Natural killer cell (primary cell): Measurements from ENCODE around the gene SPNS2. TPM values are rescaled to one million over a fixed set of nuclear protein-coding genes. Genes with fewer than 3 reads are reported as not detected.

Source experiments
- ATAC-seq, 3 donors: fragments of 150-1000 bp in 2 of 3; fragments of 200-7000 bp in 1 of 3; cut with Tn5 transposase; 1 replicate in 1 of 3; 2 replicates in 2 of 3; pipeline ENCODE4 v1.10.0; 2021; ENCODE audit warnings: mild to moderate bottlenecking in 2 of 3, moderate library complexity in 2 of 3
- DNase-seq, 2 donors: peaks; one replicate each; pipeline versions ENCODE4 v3.0.0 to v3.0.0-alpha.2; 2013 to 2021; ENCODE audit warnings: mixed read lengths in 1 of 2
- H3K27ac ChIP-seq: one replicate; pipeline ENCODE4 v1.5.1; 2013; ENCODE audit warnings: mild to moderate bottlenecking, low read length
- H3K27me3 ChIP-seq: one replicate; pipeline ENCODE4 v1.6.1; 2013; ENCODE audit warnings: low read length; ENCODE audit not compliant: control insufficient read depth, insufficient read depth
- H3K36me3 ChIP-seq: one replicate; pipeline ENCODE4 v1.6.1; 2013; ENCODE audit warnings: low read length; ENCODE audit not compliant: control insufficient read depth, insufficient read depth
- H3K4me1 ChIP-seq: one replicate; pipeline ENCODE4 v1.6.1; 2013; ENCODE audit warnings: low read length; ENCODE audit not compliant: control insufficient read depth, insufficient read depth
- H3K4me3 ChIP-seq: one replicate; pipeline ENCODE4 v1.5.1; 2013; ENCODE audit warnings: low read length
- H3K9me3 ChIP-seq: one replicate; pipeline ENCODE4 v1.6.1; 2013; ENCODE audit warnings: low read length; ENCODE audit not compliant: control insufficient read depth, insufficient read depth
- H3K27ac Mint-ChIP-seq, 2 donors: one replicate each; pipeline ENCODE4 v1.8.0; 2022; ENCODE audit warnings: mild to moderate bottlenecking in 2 of 2, mixed read lengths in 2 of 2, moderate library complexity in 1 of 2
- H3K27me3 Mint-ChIP-seq, 2 donors: one replicate each; pipeline ENCODE4 v1.8.0; 2022; ENCODE audit warnings: low read depth in 2 of 2, mixed read lengths in 2 of 2
- H3K36me3 Mint-ChIP-seq: one replicate; pipeline ENCODE4 v1.8.0; 2022; ENCODE audit warnings: mixed read lengths
- H3K4me1 Mint-ChIP-seq, 2 donors: one replicate each; pipeline ENCODE4 v1.8.0; 2022; ENCODE audit warnings: mixed read lengths in 2 of 2
- H3K4me3 Mint-ChIP-seq: one replicate; pipeline ENCODE4 v1.8.0; 2022; ENCODE audit warnings: mild to moderate bottlenecking, moderate library complexity, mixed read lengths
- H3K9me3 Mint-ChIP-seq, 2 donors: one replicate each; pipeline ENCODE4 v1.8.0; 2022; ENCODE audit warnings: mixed read lengths in 2 of 2
- CTCF ChIP-seq: fragments of 200-600 bp; IDR thresholded peaks from one replicate; pipeline ENCODE4 v1.8.0; 2022; ENCODE audit warnings: antibody characterized with exemption
- WGBS: methylation state at CpG from one replicate; pipeline ENCODE4 v1.1.7; 2013; ENCODE audit warnings: missing lambda C conversion rate; ENCODE audit not compliant: insufficient coverage; 5-methylcytosine and 5-hydroxymethylcytosine counted together
- intact Hi-C: fragments of 100-400 bp; cut with micrococcal nuclease; formaldehyde crosslinking; loops from one replicate; pipeline ENCODE4 v1.14.2; 2022
- total RNA-seq, 4 donors: library from RNA; stranded (reverse); fragments of 120-200 nt in 1 of 4; gene quantifications; one replicate each; pipeline versions ENCODE4 v1.2.3 to v1.2.4, GENCODE V29; 2013 to 2022

SPNS2 gene
- total RNA-seq, 3 donors from 2014 or later (not counting 1 experiment from before 2014, with no cell fraction given): 0.28 to 0.93 (median 0.43) TPM

DNA sequence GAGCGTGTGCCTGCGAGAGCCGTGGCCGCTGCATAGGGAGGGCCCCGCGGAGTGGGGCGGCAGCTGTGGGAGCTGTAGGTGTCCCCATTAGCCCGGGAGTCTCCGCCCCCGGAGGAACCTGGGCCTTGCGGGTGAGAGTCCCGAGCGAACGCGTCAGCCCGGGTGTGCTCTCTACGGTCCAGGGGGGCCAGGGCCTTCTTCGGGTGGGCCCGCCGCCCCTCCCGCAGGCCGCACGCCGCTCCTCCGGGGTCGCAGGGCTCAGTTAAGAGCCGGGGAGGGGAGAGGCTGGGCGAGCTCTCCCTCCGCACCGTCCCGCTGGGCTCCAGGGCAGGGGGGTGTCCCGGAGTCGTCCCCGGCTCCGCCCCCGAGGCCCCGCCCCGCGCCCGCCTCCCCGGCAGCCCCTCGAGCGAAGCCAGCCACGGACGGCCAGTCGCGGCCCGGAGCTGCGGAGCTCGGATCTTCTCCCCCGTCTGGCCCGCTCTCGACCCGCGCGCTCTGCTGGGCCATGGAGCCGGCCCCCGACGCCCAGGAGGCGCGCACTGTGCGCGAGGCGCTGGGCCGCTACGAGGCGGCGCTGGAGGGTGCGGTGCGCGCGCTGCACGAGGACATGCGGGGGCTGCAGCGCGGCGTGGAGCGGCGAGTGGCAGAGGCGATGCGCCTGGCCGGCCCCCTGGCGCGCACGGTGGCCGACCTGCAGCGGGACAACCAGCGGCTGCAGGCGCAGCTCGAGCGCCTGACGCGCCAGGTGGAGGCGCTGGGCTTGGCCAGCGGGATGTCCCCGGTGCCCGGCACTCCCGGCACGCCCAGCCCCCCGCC, 85.6 kb downstream of the SPNS2 start, which contains the start of gene SMTNL2:
SMTNL2 (plus strand) TSS at position 429 of the 816 bp plus-strand sequence; CDS start at position 506, 77 bp downstream.
- peaks cover 0 to 4% of the 10 kb centered on the region in 2 donors for H3K4me1 Mint-ChIP-seq
- Histone ChIP-seq H3K27me3 (peaks cover 9% of the 10 kb centered on the region), H3K4me1 (peaks cover 5% of the 10 kb centered on the region), H3K4me3 (no peak within 1 kb of the TSS), H3K27ac (no peak within 1 kb of the TSS), H3K36me3 (no peaks in the 10 kb centered on the region), H3K9me3 (no peaks in the 10 kb centered on the region)
- ATAC-seq: peak in 2 of 3 donors; percentile 44 to 63
- no peaks in the 10 kb centered on the region for H3K36me3 Mint-ChIP-seq
- intact Hi-C loops: no loop called here
- no peak within 1 kb of the TSS for H3K27ac Mint-ChIP-seq
- H3K4me3 Mint-ChIP-seq: peak within 1 kb of the TSS; percentile 65
- 1% methylated on average over 100 of the region's 100 CpGs for WGBS
- TF ChIP-seq CTCF: no peak
- DNase-seq: peak in 1 of 2 donors; percentile 22
- peaks cover 26 to 35% of the 10 kb centered on the region in 2 donors for H3K27me3 Mint-ChIP-seq
- no peaks in the 10 kb centered on the region for H3K9me3 Mint-ChIP-seq

GRCh38 chr17:4584917-4585637, 86.4 kb downstream of the SPNS2 start:
- no peaks in the 10 kb centered on the region for H3K36me3 ChIP-seq
- Mint-ChIP-seq H3K4me3 (peak overlapping the region; percentile 49), H3K27ac (no peak overlapping the region), H3K9me3 (no peaks in the 10 kb centered on the region), H3K27me3 (peaks cover 26 to 35% of the 10 kb centered on the region in 2 donors), H3K4me1 (peaks cover 0 to 4% of the 10 kb centered on the region in 2 donors), H3K36me3 (no peaks in the 10 kb centered on the region)
- ATAC-seq (no peak), DNase-seq (no peak)
- no peak overlapping the region for H3K27ac ChIP-seq
- H3K27me3 ChIP-seq: peaks cover 9% of the 10 kb centered on the region
- H3K4me3 ChIP-seq: no peak overlapping the region
- 35% methylated on average over 56 of the region's 57 CpGs for WGBS
- intact Hi-C loops: no loop called here
- peaks cover 5% of the 10 kb centered on the region for H3K4me1 ChIP-seq
- TF ChIP-seq CTCF: no peak
- no peaks in the 10 kb centered on the region for H3K9me3 ChIP-seq

- WGBS: 89% methylated on average over 7 of the region's 7 CpGs
- no peak overlapping the region for H3K4me3 Mint-ChIP-seq
- intact Hi-C loops: no loop called here
Measured at GRCh38 chr17:4585638-4585994, 86.9 kb downstream of the SPNS2 start.

More at GRCh38 chr17:4585638-4585994, 86.9 kb downstream of the SPNS2 start:
- H3K36me3 Mint-ChIP-seq: no peaks in the 10 kb centered on the region
- no peaks in the 10 kb centered on the region for H3K36me3 ChIP-seq
- H3K9me3 Mint-ChIP-seq: no peaks in the 10 kb centered on the region
- no peak overlapping the region for H3K27ac ChIP-seq
- peaks cover 26 to 40% of the 10 kb centered on the region in 2 donors for H3K27me3 Mint-ChIP-seq
- no peak for ATAC-seq
- DNase-seq: no peak
- peaks cover 0 to 4% of the 10 kb centered on the region in 2 donors for H3K4me1 Mint-ChIP-seq
- H3K27ac Mint-ChIP-seq: no peak overlapping the region
- peaks cover 5% of the 10 kb centered on the region for H3K4me1 ChIP-seq
- H3K9me3 ChIP-seq: no peaks in the 10 kb centered on the region
- TF ChIP-seq CTCF: no peak
- H3K4me3 ChIP-seq: no peak overlapping the region
- H3K27me3 ChIP-seq: peaks cover 9% of the 10 kb centered on the region
